ENCODE results near the gene HMGXB4.

DNA sequence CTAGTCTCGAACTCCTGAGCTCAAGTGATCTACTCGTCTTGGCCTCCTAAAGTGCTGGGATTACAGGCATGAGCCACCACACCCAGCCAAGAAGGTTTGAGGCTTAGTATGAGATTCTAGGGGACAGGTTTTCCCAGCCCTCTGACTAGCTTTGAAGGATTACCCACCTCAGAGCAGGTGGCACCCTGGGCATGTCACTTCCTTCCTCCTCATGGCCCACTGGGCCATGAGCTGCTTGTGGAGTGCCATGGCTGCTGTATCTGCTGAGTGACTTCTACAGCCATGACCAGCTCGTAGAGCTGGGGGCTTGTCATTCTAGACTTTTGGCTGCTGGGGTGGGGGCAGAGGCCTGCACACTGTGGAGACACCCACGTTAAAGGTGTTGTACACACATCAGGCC lies 67.5 kb downstream of the HMGXB4 start:
- TF ChIP-seq POLR2AphosphoS5 (IDR thresholded peaks at IDR 0.05) (no peak), POLR2A (IDR thresholded peaks at IDR 0.05) (no peak)
- TF ChIP-seq, protein P1, sequence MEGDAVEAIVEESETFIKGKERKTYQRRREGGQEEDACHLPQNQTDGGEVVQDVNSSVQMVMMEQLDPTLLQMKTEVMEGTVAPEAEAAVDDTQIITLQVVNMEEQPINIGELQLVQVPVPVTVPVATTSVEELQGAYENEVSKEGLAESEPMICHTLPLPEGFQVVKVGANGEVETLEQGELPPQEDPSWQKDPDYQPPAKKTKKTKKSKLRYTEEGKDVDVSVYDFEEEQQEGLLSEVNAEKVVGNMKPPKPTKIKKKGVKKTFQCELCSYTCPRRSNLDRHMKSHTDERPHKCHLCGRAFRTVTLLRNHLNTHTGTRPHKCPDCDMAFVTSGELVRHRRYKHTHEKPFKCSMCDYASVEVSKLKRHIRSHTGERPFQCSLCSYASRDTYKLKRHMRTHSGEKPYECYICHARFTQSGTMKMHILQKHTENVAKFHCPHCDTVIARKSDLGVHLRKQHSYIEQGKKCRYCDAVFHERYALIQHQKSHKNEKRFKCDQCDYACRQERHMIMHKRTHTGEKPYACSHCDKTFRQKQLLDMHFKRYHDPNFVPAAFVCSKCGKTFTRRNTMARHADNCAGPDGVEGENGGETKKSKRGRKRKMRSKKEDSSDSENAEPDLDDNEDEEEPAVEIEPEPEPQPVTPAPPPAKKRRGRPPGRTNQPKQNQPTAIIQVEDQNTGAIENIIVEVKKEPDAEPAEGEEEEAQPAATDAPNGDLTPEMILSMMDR (IDR thresholded peaks at IDR 0.05), result no peak

All from suprapubic skin (tissue), 4 donors.